DOHH2 (cell line): Measurements from ENCODE around the gene RARA.
A peak's percentile ranks its signal among the peaks of the same experiment; 100 is the strongest.

Source experiments
- H3F3A ChIP-seq: fragments of 200-600 bp; sonication (generic), shearing (Covaris generic); 2 replicates; pipeline ENCODE4 v1.6.0; 2016; ENCODE audit warnings: antibody characterized with exemption, mild to moderate bottlenecking; ENCODE audit not compliant: control insufficient read depth, insufficient read depth
- H3K27ac ChIP-seq: fragments of 200-600 bp; sonication (generic); 2 replicates; pipeline ENCODE4 v1.5.1; 2014; ENCODE audit warnings: low read depth, mild to moderate bottlenecking, low read length, moderate library complexity
- H3K27me3 ChIP-seq: fragments of 200-600 bp; sonication (generic); 2 replicates; pipeline ENCODE4 v1.6.1; 2014; ENCODE audit warnings: mild to moderate bottlenecking, low read length, mixed read lengths; ENCODE audit not compliant: control insufficient read depth
- H3K36me3 ChIP-seq: fragments of 200-600 bp; sonication (generic); 2 replicates; pipeline ENCODE4 v1.6.1; 2014; ENCODE audit warnings: mild to moderate bottlenecking, low read length, moderate library complexity, mixed read lengths; ENCODE audit not compliant: control insufficient read depth
- H3K4me1 ChIP-seq: fragments of 200-600 bp; sonication (generic); 2 replicates; pipeline ENCODE4 v1.6.1; 2014; ENCODE audit warnings: mild to moderate bottlenecking, low read length, mixed read lengths; ENCODE audit not compliant: control insufficient read depth
- H3K4me2 ChIP-seq: fragments of 200-600 bp; sonication (generic); 2 replicates; pipeline ENCODE4 v1.6.0; 2014; ENCODE audit warnings: mild to moderate bottlenecking, low read length, moderate library complexity
- H3K4me3 ChIP-seq: fragments of 200-600 bp; sonication (generic); 2 replicates; pipeline ENCODE4 v1.5.1; 2014; ENCODE audit warnings: mild to moderate bottlenecking, low read length, mixed read lengths
- H3K79me2 ChIP-seq: fragments of 200-600 bp; sonication (generic); 2 replicates; pipeline ENCODE4 v1.6.1; 2014; ENCODE audit warnings: mild to moderate bottlenecking, low read length, mixed read lengths; ENCODE audit not compliant: control insufficient read depth
- H3K9me2 ChIP-seq: fragments of 200-600 bp; sonication (generic); replicated peaks from 2 replicates; pipeline ENCODE4 v1.6.1; 2014; ENCODE audit warnings: mild to moderate bottlenecking, low read length, mixed read lengths; ENCODE audit not compliant: control insufficient read depth
- H3K9me3 ChIP-seq: fragments of 200-600 bp; sonication (generic); 2 replicates; pipeline ENCODE4 v1.6.1; 2014; ENCODE audit warnings: antibody characterized with exemption, low read length, mixed read lengths; ENCODE audit not compliant: control insufficient read depth, insufficient read depth
- H4K20me1 ChIP-seq: fragments of 200-600 bp; sonication (generic); 2 replicates; pipeline ENCODE4 v1.6.0; 2014; ENCODE audit warnings: low read depth, mild to moderate bottlenecking, antibody characterized with exemption, low read length, moderate library complexity; ENCODE audit not compliant: control insufficient read depth, insufficient read depth
- CTCF ChIP-seq: fragments of 200-600 bp; sonication (generic); IDR thresholded peaks from one replicate; pipeline ENCODE4 v1.5.1; 2014; ENCODE audit warnings: antibody characterized with exemption, mild to moderate bottlenecking, low read depth, low read length; ENCODE audit not compliant: poor library complexity, severe bottlenecking
- EZH2phosphoT487 ChIP-seq: fragments of 200-600 bp; sonication (generic); IDR thresholded peaks from 2 replicates; pipeline ENCODE4 v1.6.1; 2017; ENCODE audit warnings: borderline replicate concordance, mild to moderate bottlenecking, antibody characterized with exemption, low read length, moderate library complexity, mixed read lengths

Gene RARA

GRCh38 chr17:40348136-40348504, 39.1 kb downstream of the RARA start:
- no peaks in the 10 kb centered on the region for H3K9me3 ChIP-seq
- TF ChIP-seq CTCF: no peak
- no peak for TF ChIP-seq EZH2phosphoT487
- peaks cover under 1% of the 10 kb centered on the region for H3K27me3 ChIP-seq
- H3K9me2 ChIP-seq: no peaks in the 10 kb centered on the region
- H3K79me2 ChIP-seq: peaks cover 11% of the 10 kb centered on the region; the same call in 1 of the 2 replicates
- H3K4me2 ChIP-seq: peak overlapping the region; percentile 70
- H3K36me3 ChIP-seq: peaks cover 14% of the 10 kb centered on the region
- H3K27ac ChIP-seq: no peak overlapping the region
- H4K20me1 ChIP-seq: no peaks in the 10 kb centered on the region
- peaks cover 3% of the 10 kb centered on the region; the same call in 1 of the 2 replicates for H3F3A ChIP-seq
- peak overlapping the region; percentile 52 for H3K4me3 ChIP-seq
- H3K4me1 ChIP-seq: peaks cover 60% of the 10 kb centered on the region

- H3K27ac ChIP-seq: no peak overlapping the region
- H3K9me3 ChIP-seq: no peaks in the 10 kb centered on the region
- TF ChIP-seq EZH2phosphoT487: no peak
- no peak for TF ChIP-seq CTCF
- no peak overlapping the region for H3K4me3 ChIP-seq
- H3K4me1 ChIP-seq: peaks cover 56% of the 10 kb centered on the region
- H3K36me3 ChIP-seq: peaks cover 14% of the 10 kb centered on the region
- H3K9me2 ChIP-seq: no peaks in the 10 kb centered on the region
- H4K20me1 ChIP-seq: no peaks in the 10 kb centered on the region
- H3K79me2 ChIP-seq: peaks cover 11% of the 10 kb centered on the region; the same call in 1 of the 2 replicates
- H3K27me3 ChIP-seq: no peaks in the 10 kb centered on the region
- H3K4me2 ChIP-seq: no peak overlapping the region
- H3F3A ChIP-seq: peaks cover 3% of the 10 kb centered on the region; the same call in 1 of the 2 replicates
Measured at GRCh38 chr17:40348562-40349476, 39.8 kb downstream of the RARA start.

GRCh38 chr17:40349477-40349894, 40.5 kb downstream of the RARA start:
- Histone ChIP-seq H3K9me3 (no peaks in the 10 kb centered on the region), H3K27me3 (no peaks in the 10 kb centered on the region), H3K36me3 (peaks cover 17% of the 10 kb centered on the region), H4K20me1 (no peaks in the 10 kb centered on the region), H3F3A (peaks cover 3% of the 10 kb centered on the region; the same call in 1 of the 2 replicates), H3K79me2 (peaks cover 11% of the 10 kb centered on the region; the same call in 1 of the 2 replicates), H3K4me1 (peaks cover 49% of the 10 kb centered on the region), H3K4me3 (no peak overlapping the region), H3K27ac (no peak overlapping the region), H3K9me2 (no peaks in the 10 kb centered on the region), H3K4me2 (no peak overlapping the region)
- TF ChIP-seq CTCF (no peak), EZH2phosphoT487 (no peak)
